Measurements from ENCODE around the gene LRRC8D. TPM values are rescaled to one million over a fixed set of nuclear protein-coding genes. Genes with fewer than 3 reads are reported as not detected.

LRRC8D gene
- polyA plus RNA-seq, 3 donors, result 28.0 to 43.8 (median 42.9) TPM

DNA sequence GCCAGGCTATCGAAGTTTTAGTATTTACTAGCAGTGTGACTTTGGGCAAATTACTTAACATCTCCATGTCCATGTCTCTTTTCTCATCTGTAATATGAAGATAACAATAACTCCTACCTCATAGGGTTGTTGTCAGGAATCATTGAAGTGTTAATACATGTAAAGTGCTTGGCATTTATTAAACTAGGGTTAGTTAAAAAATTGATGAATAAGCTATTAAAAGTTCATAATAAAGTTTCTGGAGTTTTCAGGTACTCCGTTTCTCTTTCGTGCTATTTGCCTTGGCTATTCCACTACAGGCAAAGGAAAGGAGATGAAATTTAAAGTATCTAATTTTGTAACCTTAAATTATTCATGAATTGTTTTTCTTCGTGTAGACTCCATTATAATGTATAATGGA lies 16.7 kb downstream of the LRRC8D start:
- Histone ChIP-seq H3K27me3 (ENCODE audit: control insufficient read depth in 2 of 2, insufficient read depth in 2 of 2, low read length in 2 of 2) (no peaks in the 10 kb centered on the region), H4K20me1 (ENCODE audit: insufficient read depth, low read length) (peaks cover 100% of the 10 kb centered on the region), H3K79me2 (ENCODE audit: insufficient read depth, low read length) (peaks cover 100% of the 10 kb centered on the region), H3K36me3 (replicated peaks in 1 of 2; ENCODE audit: control insufficient read depth in 1 of 2, insufficient read depth in 2 of 2, low read length in 2 of 2) (peaks cover 6 to 29% of the 10 kb centered on the region in 2 donors), H2AFZ (ENCODE audit: insufficient read depth, low read depth, low read length, poor library complexity, severe bottlenecking) (no peak overlapping the region), H3K4me3 (replicated peaks in 1 of 3; ENCODE audit: low read depth in 2 of 3, low read length in 3 of 3) (no peak overlapping the region), H3K4me2 (replicated peaks; ENCODE audit: extremely low read depth, low read length, poor library complexity, severe bottlenecking) (no peak overlapping the region), H3K4me1 (ENCODE audit: control insufficient read depth in 1 of 2, insufficient read depth in 2 of 2, low read length in 2 of 2) (peaks cover 20 to 23% of the 10 kb centered on the region in 2 donors), H3K27ac (ENCODE audit: low read depth in 1 of 2, low read length in 2 of 2) (peak overlapping the region in 1 of 2 donors; percentile 30), H3K9ac (ENCODE audit: insufficient read depth, low read length, poor library complexity, severe bottlenecking) (no peak overlapping the region), H3K9me3 (replicated peaks in 1 of 2; ENCODE audit: control insufficient read depth in 1 of 2, insufficient read depth in 1 of 2, low read length in 2 of 2) (no peaks in the 10 kb centered on the region)
- no CpG with 5 or more reads among the region's 4 CpGs for WGBS (ENCODE audit: insufficient coverage)
- no peaks in the 10 kb centered on the region for H3K27me3 Mint-ChIP-seq (ENCODE audit: low read depth in 3 of 3)
- TF ChIP-seq, protein P1, sequence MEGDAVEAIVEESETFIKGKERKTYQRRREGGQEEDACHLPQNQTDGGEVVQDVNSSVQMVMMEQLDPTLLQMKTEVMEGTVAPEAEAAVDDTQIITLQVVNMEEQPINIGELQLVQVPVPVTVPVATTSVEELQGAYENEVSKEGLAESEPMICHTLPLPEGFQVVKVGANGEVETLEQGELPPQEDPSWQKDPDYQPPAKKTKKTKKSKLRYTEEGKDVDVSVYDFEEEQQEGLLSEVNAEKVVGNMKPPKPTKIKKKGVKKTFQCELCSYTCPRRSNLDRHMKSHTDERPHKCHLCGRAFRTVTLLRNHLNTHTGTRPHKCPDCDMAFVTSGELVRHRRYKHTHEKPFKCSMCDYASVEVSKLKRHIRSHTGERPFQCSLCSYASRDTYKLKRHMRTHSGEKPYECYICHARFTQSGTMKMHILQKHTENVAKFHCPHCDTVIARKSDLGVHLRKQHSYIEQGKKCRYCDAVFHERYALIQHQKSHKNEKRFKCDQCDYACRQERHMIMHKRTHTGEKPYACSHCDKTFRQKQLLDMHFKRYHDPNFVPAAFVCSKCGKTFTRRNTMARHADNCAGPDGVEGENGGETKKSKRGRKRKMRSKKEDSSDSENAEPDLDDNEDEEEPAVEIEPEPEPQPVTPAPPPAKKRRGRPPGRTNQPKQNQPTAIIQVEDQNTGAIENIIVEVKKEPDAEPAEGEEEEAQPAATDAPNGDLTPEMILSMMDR (IDR thresholded peaks at IDR 0.05), result no peak
- H3K9me3 Mint-ChIP-seq, result peaks cover 0 to 2% (median 0%) of the 10 kb centered on the region in 7 donors
- intact Hi-C loops (cut with micrococcal nuclease), result no loop called here
- peaks cover 77% of the 10 kb centered on the region for H3K4me1 Mint-ChIP-seq
- H3K27ac Mint-ChIP-seq, result no peak overlapping the region
- no peak overlapping the region for H3K4me3 Mint-ChIP-seq
- DNase-seq, result no peak
- peaks cover 12 to 27% of the 10 kb centered on the region in 2 donors for H3K36me3 Mint-ChIP-seq

DNA sequence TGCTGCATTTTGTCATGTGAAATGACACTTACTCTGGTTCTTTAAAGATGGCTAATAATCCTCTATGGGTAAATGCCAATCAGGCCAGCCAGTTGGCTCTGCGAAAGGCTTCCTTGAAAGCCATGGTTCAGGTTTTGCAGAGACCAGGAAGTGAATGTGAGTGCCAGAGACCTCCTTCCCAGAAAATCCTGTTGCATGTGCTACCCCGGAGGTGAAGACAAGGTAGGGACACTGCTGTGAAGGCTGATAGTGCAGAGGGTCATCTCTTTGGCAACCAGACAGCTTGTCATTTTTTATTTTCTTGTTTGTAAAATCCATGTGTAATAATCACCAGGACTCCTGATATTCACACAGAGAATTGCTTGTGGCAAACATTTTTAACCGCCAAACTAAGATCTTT lies 18.7 kb downstream of the LRRC8D start:
- Histone ChIP-seq H3K9ac (ENCODE audit: insufficient read depth, low read length, poor library complexity, severe bottlenecking) (no peak overlapping the region), H3K4me1 (ENCODE audit: control insufficient read depth in 1 of 2, insufficient read depth in 2 of 2, low read length in 2 of 2) (peaks cover 19 to 24% of the 10 kb centered on the region in 2 donors), H3K27ac (ENCODE audit: low read depth in 1 of 2, low read length in 2 of 2) (peak overlapping the region in 1 of 2 donors; percentile 35), H3K27me3 (ENCODE audit: control insufficient read depth in 2 of 2, insufficient read depth in 2 of 2, low read length in 2 of 2) (no peaks in the 10 kb centered on the region), H4K20me1 (ENCODE audit: insufficient read depth, low read length) (peaks cover 97% of the 10 kb centered on the region), H3K9me3 (replicated peaks in 1 of 2; ENCODE audit: control insufficient read depth in 1 of 2, insufficient read depth in 1 of 2, low read length in 2 of 2) (no peaks in the 10 kb centered on the region), H3K4me2 (replicated peaks; ENCODE audit: extremely low read depth, low read length, poor library complexity, severe bottlenecking) (no peak overlapping the region), H3K36me3 (replicated peaks in 1 of 2; ENCODE audit: control insufficient read depth in 1 of 2, insufficient read depth in 2 of 2, low read length in 2 of 2) (peaks cover 6 to 31% of the 10 kb centered on the region in 2 donors), H3K4me3 (replicated peaks in 1 of 3; ENCODE audit: low read depth in 2 of 3, low read length in 3 of 3) (no peak overlapping the region), H3K79me2 (ENCODE audit: insufficient read depth, low read length) (peaks cover 100% of the 10 kb centered on the region), H2AFZ (ENCODE audit: insufficient read depth, low read depth, low read length, poor library complexity, severe bottlenecking) (no peak overlapping the region)
- no peaks in the 10 kb centered on the region for H3K27me3 Mint-ChIP-seq (ENCODE audit: low read depth in 3 of 3)
- H3K27ac Mint-ChIP-seq, result no peak overlapping the region
- intact Hi-C loops (cut with micrococcal nuclease), result no loop called here
- H3K36me3 Mint-ChIP-seq, result peaks cover 17 to 23% of the 10 kb centered on the region in 2 donors
- H3K4me3 Mint-ChIP-seq, result no peak overlapping the region
- DNase-seq, result no peak
- H3K9me3 Mint-ChIP-seq, result peaks cover 0 to 2% (median 0%) of the 10 kb centered on the region in 7 donors
- 93% methylated on average over 2 of the region's 3 CpGs for WGBS (ENCODE audit: insufficient coverage)
- H3K4me1 Mint-ChIP-seq, result peaks cover 74% of the 10 kb centered on the region
- TF ChIP-seq, protein P1 (IDR thresholded peaks at IDR 0.05), result no peak
